GM19035 (cell line): ENCODE results near the gene CLASP1.
"Not testable (repeated sequence)": the region's sequence is repeated elsewhere in the genome, so short reads cannot be mapped to it uniquely, and the experiment has no call there.

Experiments used
- ATAC-seq: cut with Tn5 transposase; IDR thresholded peaks from one replicate; pipeline ENCODE4 v1.9.1; 2021; ENCODE audit not compliant: unreplicated experiment

The CLASP1 gene

DNA sequence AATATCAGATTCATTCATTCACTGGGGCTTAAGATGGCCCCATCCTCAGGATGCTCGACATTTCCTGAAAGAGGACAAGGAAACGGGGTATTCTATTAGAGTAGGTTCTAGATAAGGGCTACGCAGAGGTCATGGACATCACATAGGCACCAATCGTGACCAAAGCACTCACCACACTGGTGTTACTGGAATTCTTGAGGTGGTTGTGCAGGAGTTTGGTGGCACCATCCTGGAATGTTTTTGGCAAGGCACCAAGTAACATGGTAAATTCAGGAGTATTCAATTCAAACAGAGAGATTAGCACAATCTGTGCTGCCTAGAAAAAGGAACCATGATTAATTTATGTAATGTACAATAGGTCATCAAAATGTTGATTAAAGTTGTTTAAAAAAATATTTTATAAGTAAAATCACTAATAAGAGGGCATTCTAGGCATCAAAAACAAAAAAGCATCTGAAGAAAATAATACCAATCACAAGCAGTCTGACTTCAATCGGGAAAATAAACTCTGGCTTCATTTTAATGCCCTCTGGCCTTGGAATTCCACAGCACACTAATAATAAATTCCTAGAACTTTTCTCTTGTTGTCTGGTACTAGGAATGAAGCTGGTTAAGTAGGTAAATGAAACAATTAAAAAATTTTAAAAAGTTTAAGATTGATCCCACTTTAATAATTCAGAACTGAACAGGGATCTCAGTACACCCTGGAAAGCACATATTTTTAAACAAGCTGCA, 261.5 kb downstream of the CLASP1 start:
- no peak for ATAC-seq

DNA sequence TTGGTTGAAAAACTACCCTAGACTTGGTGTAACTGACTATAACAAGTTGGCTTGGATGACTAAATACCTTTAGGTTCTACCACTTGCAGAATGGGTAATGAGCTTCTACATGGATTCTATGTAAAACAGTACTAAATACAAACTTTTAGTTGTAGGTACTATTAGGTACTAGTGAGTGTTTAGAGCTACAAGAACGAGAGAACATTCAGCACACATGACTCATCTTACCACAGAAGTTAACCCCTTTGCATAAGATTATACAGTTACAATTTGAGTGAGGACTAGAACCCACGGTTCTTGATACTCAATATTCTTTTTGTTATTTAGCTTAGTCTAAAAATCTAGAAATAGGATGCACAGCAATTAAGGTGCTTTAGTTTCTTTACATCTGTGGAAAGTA, 262.6 kb downstream of the CLASP1 start:
- no peak for ATAC-seq

DNA sequence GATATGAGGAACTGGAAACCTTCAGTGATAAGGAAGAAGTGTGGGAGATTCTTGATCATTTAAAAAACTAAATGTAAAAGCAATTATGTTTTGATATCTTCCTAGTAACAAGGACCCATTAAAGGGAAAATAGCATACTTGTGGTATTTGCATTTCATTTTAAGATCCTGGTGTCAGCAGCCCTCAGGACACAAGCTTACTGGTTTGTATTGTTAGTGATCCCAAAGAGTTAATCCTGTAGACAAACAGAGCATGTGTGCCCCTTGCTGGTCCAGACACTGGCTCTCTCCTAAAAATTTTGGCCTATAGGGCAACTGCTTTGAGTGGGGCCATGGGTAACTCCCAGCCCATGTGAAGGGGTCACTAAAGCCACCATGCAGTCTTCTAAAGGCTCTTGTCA, 263.2 kb downstream of the CLASP1 start:
- no peak for ATAC-seq

DNA sequence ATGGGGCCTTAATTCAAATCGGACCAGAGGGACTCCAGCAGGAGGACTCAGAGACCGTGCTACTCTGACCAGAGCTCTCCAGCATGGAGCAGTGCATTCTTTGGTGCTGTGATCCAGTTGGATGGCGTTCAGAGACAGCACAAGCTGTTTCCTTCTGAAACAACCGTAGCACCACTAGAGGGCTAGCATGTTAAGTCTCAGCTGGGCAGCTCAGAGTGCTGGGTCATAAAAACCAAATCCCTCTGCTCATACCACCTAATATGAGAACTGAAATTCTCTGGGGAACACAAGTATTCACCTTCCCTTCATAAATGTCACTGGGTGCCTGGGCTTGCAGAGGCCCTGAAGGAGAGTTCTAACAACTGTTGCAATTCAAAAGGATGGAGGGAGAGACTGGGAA, 266.5 kb downstream of the CLASP1 start:
- no peak for ATAC-seq

DNA sequence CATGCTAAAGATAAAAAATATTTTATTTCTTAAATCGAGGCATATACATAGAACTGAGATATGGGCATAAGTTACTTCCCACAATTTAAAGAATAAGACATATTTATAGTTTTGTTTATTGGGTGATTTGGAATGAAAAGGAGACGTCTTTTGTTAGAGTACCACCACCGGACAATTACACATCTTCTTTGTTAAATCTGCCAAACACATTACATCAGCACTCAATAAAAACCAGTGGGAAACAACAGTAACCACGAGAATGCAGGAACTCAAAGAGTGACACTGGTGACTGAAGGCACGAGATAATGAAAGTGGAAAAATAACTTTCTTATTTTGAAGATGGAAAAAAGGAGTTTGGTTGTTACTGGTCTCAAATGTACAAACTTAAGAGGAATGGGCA, 271.6 kb downstream of the CLASP1 start:
- no peak for ATAC-seq

DNA sequence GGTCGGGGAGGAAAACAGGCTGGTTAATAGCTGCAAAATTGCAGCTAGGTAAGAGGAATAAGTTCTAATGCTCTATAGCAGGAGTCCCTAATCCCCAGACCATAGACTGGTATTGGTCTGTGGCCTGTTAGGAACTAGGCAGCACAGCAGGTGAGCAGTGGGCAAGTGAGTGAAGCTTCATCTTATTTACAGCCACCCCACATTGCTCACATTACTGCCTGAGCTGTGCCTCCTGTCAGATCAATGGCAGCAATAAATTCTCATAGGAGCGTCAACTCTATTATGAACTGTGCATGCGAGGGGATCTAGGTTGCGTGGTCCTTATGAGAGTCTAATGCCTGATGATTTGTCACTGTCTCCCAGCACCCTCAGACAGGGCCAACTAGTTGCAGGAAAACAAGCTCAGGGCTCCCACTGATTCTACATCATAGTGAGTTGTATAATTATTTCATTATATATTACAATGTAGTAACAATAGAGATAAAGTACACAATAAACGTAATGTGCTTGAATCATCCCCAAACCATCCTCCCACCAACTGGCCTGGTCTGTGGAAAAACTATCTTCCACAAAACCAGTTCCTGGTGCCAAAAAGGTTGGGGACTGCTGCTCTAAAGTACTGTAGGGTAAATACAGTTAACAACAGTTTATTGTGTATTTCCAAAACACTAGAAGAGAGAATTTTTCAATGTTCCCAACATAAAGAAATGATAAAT, 272.6 kb downstream of the CLASP1 start:
- ATAC-seq = no peak

DNA sequence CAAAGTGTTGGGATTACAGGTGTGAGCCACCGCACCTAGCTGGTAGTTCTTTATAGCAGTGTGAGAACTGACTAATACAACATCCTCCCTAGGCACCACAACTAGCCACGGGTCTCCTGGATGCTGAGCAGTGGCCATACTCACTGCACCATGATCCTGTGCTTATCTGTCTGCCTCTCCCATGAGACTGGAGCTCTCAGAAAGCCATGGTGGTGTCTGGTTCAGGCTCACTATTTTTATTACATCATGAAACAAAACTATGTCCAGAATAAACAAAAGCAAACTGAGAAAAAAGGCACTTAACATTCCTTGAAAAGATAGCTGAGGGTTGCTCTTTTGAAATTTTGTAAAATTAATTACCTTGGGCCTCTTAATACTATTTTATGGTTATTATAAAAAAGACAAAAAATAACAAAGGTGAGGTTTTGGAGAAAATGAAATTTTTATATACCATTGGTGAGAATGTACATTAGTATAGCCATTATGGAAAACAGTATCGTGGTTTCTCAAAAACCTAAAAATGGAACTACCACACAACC, 273.6 kb downstream of the CLASP1 start:
- no peak for ATAC-seq

DNA sequence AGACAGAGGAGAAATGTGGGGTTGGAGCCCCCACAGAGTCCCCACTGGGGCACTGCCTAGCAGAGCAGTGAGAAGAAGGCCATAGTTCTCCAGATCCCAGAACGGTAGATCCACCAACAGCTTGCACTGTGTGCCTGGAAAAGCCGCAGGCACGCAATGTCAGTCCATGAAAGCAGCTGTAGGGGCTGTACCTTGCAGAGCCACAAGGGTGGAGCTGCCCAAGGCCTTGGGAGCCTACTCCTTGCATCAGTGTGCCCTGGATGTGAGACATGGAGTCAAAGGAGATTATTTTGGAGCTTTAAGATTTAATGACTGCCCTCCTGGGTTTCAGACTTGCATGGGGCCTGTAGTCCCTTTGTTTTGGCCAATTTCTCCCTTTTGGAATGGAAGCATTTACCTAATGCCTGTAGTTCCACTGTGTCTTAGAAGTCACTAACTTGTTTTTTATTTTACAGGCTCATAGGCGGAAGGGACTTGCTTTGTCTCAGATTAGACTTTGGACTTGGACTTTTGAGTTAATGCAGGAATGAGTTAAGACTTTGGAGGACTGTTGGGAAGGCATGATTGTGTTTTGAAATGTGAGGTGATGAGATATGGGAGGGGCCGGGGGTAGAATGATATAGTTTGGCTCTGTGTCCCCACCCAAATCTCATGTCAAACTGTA, 274.7 kb downstream of the CLASP1 start:
- ATAC-seq = not testable (repeated sequence)

DNA sequence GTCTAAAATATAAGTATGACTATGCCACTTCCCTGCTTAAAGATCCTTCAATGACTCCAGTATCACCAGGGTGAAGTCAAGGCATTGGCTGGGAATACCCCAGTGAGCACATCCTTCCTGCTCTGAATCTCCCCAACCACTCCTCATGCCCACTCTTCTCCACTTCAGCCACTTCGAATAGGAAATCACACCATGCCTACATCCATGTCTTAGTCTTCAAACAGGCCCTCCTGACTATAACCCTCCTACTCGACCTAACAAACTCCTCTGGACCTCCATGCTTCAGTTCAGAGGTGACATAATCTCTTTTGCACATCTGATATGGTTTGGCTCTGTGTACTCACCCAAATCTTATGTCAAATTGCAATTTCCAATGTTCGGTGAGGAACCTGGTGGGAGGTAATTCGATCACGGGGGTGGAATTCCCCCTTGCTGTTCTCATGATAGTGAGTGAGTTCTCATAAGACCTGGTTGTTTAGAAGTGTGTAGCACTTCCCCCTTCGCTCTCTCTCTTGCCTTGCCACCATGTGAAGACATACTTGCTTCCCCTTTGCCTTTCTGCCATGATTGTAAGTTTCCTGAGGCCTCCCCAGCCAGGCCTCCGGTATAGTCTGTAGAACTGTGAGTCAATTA, 276.4 kb downstream of the CLASP1 start:
- no peak for ATAC-seq

DNA sequence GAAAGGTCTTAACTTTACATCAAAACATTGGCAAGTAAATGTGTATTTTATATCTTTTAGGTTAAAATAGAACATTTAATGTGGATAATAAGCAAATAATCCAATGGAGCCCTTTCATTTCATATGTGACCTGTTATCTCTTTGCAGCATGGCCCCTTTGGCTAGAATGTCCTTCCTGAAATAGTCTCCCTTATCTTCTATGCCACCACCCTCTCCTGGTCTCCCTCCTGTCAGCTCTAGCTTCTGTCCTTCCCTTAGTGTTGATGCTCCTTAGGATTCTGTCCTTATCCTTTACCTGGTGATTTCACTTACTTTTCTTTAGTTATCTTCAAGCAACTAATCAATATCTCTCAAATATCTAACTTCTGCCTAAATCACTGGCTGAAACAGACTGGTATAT, 277.2 kb downstream of the CLASP1 start:
- no peak for ATAC-seq

DNA sequence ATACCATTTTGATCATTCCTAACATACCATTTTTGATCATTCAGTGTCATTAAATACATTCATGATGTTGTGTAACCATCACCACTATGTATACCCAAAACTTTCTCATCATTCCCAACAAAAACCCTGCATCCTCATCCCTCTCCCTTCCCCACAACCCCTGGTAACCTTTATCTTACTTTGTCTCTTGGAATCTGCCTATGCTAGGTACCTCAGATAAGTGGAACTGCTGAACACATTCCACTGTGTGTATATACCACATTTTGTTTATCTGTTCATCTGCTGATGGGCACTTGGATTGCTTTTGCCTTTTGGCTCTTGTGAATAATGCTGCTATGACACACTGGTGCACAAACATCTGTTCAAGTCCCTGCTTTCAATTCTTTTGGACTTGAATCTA, 280.4 kb downstream of the CLASP1 start:
- ATAC-seq = no peak

DNA sequence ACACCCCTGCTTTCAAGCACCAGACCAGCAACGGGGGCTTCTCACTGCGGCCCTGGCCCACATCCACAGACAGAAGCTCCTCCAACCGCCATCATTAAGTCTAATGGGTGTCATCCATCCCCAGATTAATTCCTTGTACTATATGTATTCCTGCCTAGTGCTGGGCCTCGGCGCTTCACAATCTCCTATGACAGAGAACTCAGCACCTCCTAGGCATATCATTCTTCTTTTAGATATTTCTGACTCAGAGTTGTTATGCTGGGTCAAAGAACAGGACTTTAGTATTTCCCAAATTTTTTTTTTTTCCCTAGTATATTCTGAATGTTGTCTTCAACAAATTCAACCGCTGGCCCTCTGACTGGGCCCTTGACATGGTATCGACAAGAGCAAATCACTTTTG, 281.1 kb downstream of the CLASP1 start:
- no peak for ATAC-seq

DNA sequence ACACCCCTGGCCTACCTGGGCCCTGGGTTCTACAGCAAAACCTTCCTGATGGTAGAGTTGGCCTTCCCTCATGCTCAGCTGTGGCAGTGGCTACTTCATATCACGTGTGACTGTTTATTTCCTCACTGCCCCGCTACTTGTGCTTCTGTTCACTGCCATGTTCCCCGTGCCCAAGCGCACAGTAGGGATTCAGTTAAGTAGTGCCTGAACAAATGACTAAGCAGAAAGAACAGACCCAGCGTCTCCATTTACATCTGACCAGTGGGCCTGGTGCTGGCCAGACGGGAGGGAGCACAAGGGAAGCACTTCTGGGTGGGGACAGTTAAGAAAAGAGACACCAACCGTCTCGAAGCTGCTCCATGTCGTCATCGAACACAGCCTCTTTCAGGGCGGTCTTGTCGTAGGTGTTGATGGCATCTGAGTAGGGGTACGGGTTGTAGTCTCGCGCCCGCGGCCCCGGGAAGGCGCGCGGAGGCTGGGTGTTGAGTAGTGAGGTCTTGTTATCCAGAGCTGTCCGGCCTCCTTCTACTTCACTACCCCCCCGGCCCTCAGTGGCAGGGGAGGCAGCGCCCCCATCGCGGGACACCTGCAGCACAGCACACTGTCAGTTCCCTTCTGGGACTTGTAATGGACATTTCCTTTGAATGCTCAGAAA, 281.9 kb downstream of the CLASP1 start:
- no peak for ATAC-seq

DNA sequence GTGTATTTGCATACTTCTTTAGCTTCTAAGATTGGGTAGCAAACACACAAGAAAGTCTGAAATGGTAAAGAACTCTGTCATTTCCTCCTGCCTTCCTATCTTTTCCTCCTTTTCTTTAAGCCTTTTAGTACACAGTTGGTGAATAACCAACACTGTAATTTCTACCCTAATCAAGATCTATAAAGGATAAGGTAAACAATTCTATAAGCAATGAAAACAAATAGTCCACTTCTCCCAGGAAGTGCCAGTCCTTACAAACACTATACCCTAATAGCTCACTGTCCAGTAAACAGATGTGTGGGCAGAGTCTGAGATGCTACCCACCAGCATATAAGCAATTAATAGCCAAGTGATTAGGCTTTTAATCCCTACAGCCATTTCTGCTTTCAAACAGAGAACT, 283.2 kb downstream of the CLASP1 start:
- ATAC-seq = no peak

DNA sequence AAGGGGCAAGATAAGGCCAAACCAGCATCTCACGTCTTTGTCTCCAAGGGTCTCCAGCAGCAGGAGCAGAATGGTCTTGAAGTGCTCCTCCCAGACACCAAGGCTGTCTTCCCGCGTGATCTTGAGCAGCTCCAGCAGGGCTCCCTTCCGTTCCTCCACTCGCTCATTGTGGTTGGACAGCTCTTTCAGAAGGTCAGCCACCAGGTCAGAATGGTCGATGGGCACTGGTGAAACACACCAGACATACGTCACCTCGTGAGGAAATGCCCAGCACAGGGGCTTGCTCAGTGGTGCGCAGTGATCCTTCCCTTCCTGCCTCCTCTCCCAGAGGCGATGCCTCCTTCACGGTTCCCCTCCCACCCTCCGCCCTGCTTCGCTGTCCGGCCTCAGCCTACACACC, 284.2 kb downstream of the CLASP1 start:
- ATAC-seq = no peak

DNA sequence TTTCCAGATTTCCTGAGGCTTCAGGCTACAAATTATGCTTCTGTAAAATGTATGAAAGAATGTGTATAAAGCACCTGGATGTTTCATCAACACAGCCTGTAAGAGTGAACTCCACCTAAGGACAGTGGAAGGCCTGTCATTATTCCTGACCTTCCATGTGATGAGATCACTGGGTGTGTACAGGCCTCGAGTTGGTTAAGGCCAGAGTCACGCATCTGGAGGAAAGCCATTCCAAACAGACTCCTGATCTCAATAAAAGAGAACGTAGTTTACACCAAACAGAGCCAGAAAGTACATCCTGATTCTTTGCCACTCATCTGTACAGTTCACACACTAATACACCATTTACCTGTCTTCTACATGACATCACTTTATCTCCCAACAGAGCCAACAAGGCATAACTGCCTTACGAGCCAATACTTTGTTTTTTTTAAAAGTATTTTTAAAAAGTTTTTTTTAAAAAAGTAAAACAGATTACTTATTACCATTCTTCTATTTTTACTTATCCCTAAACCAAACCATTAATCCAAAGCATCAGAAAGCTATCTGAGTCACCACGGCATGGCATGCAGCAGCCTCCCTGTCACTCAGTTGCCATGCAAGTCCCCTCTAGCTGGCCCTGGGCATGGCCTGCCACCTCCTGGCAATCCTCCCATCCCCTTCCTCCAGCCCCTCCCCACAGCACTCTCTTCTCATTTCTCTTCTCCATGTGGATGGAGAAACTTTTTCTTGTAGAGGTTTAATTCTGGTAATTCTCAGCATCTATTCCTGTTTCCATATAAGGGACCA, 285.4 kb downstream of the CLASP1 start:
- no peak for ATAC-seq

DNA sequence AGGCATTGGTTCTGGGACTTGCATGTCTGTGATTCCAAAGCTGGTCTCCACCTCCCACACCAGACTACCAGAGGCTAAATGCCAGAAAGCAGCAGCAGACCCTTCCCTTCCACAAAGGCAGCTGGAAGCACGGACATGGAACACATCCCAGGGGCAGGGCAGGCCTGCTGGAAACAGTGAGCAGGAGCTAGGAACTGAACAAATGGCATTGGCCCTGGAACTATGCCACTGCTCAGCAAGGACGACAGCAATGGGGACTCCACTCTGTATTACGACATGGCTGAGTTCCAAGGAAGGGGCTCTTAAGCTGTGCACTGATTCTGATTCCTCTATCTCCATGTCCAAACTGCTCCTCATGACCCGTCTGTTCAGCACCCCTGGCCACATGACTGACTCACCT, 286.5 kb downstream of the CLASP1 start:
- no peak for ATAC-seq

DNA sequence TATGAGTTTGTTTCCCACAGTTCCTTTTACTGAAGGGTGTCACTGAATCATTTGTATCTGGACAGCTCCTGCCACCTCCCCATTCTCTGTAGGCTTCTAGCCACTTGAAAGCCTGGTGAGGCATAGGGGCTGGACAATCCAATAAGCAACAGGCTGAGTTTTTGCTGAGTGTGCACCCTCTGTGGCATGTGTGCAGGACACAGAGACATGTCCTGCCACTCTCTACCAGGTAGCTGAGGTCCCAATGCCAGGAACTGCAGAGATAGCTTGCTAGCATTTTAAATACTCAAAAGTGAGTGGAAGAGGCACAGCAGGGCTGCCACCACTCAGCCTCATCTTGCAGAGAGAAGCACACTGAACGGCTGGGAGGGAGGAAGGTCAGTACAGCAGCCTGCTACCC, 287.0 kb downstream of the CLASP1 start:
- ATAC-seq = no peak

DNA sequence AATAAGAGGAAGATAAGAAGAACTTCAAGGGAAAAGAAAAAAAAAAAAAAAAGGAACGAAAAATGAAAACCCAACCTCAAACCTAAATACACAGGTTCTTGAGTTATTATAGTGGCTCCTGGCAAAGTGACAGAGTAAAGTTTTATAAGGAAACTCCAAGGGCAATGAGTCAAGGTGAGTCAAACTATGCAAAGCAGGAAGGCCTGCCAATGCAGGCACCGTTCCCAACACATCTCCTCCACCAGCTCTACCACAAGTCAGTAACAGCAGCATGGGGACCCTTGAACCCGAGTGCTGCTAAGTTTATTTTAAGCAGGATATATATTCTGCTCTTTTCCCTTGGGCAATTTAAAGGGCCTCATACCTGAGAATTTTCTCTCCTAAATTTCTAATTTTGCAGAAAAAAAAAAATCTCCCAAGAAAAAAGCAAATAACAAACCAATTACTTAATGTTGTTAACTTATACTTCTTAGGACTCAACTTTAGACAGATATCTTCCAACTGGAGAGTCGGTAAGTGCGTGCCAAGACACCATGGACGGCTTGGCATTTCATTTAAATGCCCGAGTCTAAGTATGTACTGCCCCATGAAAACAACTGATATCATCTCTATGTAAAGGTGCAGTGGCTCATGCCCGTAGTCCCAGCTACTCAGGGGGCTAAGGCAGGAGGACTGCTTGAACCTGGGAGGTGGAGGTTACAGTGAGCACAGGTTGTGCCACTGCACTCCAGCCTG, 288.5 kb downstream of the CLASP1 start:
- ATAC-seq = no peak
